MCF 10A (cell line): ENCODE measurements around the gene DOP1A. TPM values are rescaled to one million over a fixed set of nuclear protein-coding genes. Genes with fewer than 3 reads are reported as not detected.
A peak's percentile ranks its signal among the peaks of the same experiment; 100 is the strongest.

ENCODE experiments used
- BruUV-seq: library from RNA; stranded (reverse); fragments of 400-500 nt; replicated peaks from 2 replicates; lab custom pipeline; 2021; lab: Mats Ljungman, UMichigan
- CTCF ChIA-PET: fragments of 300-600 bp; sonication (Branson Sonifier 250); formaldehyde crosslinking; extraction: SDS; loops from one replicate; lab custom pipeline; 2021; ENCODE audit warnings: antibody characterized with exemption, inconsistent platforms; lab: Yijun Ruan, JAX
- POLR2A ChIA-PET: fragments of 300-600, 350-650 bp; sonication (Branson Sonifier 250); formaldehyde crosslinking; extraction: SDS; loops from one replicate; lab custom pipeline; 2020; ENCODE audit warnings: antibody characterized with exemption, inconsistent platforms; lab: Yijun Ruan, JAX
- DNase-seq: peaks from one replicate; pipeline ENCODE4 v3.0.0-alpha.2; 2018; ENCODE audit not compliant: unreplicated experiment
- H3K27ac Mint-ChIP-seq: one replicate; pipeline ENCODE4 v1.8.0; 2022; ENCODE audit warnings: mild to moderate bottlenecking, low read depth, mixed read lengths; ENCODE audit not compliant: unreplicated experiment
- H3K27me3 Mint-ChIP-seq: one replicate; pipeline ENCODE4 v1.8.0; 2022; ENCODE audit warnings: mixed read lengths; ENCODE audit not compliant: insufficient read depth, unreplicated experiment
- H3K36me3 Mint-ChIP-seq: one replicate; pipeline ENCODE4 v1.8.0; 2022; ENCODE audit warnings: mild to moderate bottlenecking, moderate library complexity, mixed read lengths; ENCODE audit not compliant: insufficient read depth, unreplicated experiment
- H3K4me1 Mint-ChIP-seq: one replicate; pipeline ENCODE4 v1.8.0; 2022; ENCODE audit warnings: mixed read lengths; ENCODE audit not compliant: insufficient read depth, unreplicated experiment
- H3K4me3 Mint-ChIP-seq: one replicate; pipeline ENCODE4 v1.8.0; 2022; ENCODE audit warnings: mild to moderate bottlenecking, moderate library complexity, mixed read lengths; ENCODE audit not compliant: unreplicated experiment
- H3K9me3 Mint-ChIP-seq: one replicate; pipeline ENCODE4 v1.8.0; 2022; ENCODE audit warnings: mixed read lengths; ENCODE audit not compliant: unreplicated experiment
- CTCF ChIP-seq: fragments of 200-600 bp; IDR thresholded peaks from one replicate; pipeline ENCODE4 v1.8.0; 2022; ENCODE audit warnings: antibody characterized with exemption, mild to moderate bottlenecking; ENCODE audit not compliant: unreplicated experiment
- intact Hi-C: fragments of 100-400 bp; cut with micrococcal nuclease; formaldehyde crosslinking; loops from 2 replicates; pipeline ENCODE4 v1.14.1; 2022
- total RNA-seq: library from RNA; stranded (reverse); gene quantifications from 2 replicates; pipeline ENCODE4 v1.2.3, GENCODE V29; 2022

DOP1A gene
- total RNA-seq, 1 experiment from 2014 or later, result 31.3 TPM

GRCh38 chr6:83098589-83098988 lies 31.1 kb downstream of the DOP1A start:
- CTCF ChIA-PET, result interaction anchor here (4.1 kb wide), 1 partner anchor 32 kb away, joined by 42 read pairs; the partner anchor contains the start of genes DOP1A and UBE3D

GRCh38 chr6:83108378-83108777 lies 40.9 kb downstream of the DOP1A start:
- Mint-ChIP-seq H3K36me3 (peaks cover 35% of the 10 kb centered on the region), H3K4me3 (no peak overlapping the region), H3K9me3 (no peaks in the 10 kb centered on the region), H3K4me1 (no peaks in the 10 kb centered on the region), H3K27ac (no peak overlapping the region), H3K27me3 (no peaks in the 10 kb centered on the region)
- CTCF ChIA-PET, result interaction anchor here (3.3 kb wide), 1 partner anchor 42 kb away, joined by 24 read pairs; the partner anchor contains the start of gene UBE3D
- POLR2A ChIA-PET, result interaction anchor here (0.8 to 1.1 kb wide), 2 partner anchors 12 kb away, joined by 3 read pairs; no protein-coding TSS in a partner anchor
- BruUV-seq, result no TSS peak
- intact Hi-C loops, result no loop called here
- no peak for TF ChIP-seq CTCF
- DNase-seq, result no peak

More at GRCh38 chr6:83098589-83098988, 31.1 kb downstream of the DOP1A start:
- intact Hi-C loops, result no loop called here
- TF ChIP-seq CTCF, result no peak
- no TSS peak for BruUV-seq
- peak overlapping the region; percentile 65 for H3K27ac Mint-ChIP-seq
- POLR2A ChIA-PET, result no interaction called here
- DNase-seq, result no peak
- H3K27me3 Mint-ChIP-seq, result no peaks in the 10 kb centered on the region
- peaks cover 7% of the 10 kb centered on the region for H3K9me3 Mint-ChIP-seq
- peaks cover 36% of the 10 kb centered on the region for H3K36me3 Mint-ChIP-seq
- no peaks in the 10 kb centered on the region for H3K4me1 Mint-ChIP-seq
- H3K4me3 Mint-ChIP-seq, result no peak overlapping the region

GRCh38 chr6:83113258-83113657 lies 45.8 kb downstream of the DOP1A start:
- Mint-ChIP-seq H3K36me3 (peaks cover 34% of the 10 kb centered on the region), H3K27ac (no peak overlapping the region), H3K4me1 (peaks cover 6% of the 10 kb centered on the region), H3K27me3 (no peaks in the 10 kb centered on the region), H3K9me3 (no peaks in the 10 kb centered on the region), H3K4me3 (no peak overlapping the region)
- no TSS peak for BruUV-seq
- intact Hi-C loops, result no loop called here
- POLR2A ChIA-PET, result interaction anchor here (0.9 kb wide), 1 partner anchor 45 kb away, joined by 3 read pairs; the partner anchor contains the start of gene DOP1A
- CTCF ChIA-PET, result interaction anchor here (0.7 to 1.0 kb wide), 2 partner anchors 46 to 890 kb away, joined by 3 to 5 read pairs; partner anchors contain the start of gene DOP1A
- no peak for TF ChIP-seq CTCF
- no peak for DNase-seq

- Mint-ChIP-seq H3K27me3 (no peaks in the 10 kb centered on the region), H3K4me1 (peaks cover 6% of the 10 kb centered on the region), H3K36me3 (peaks cover 36% of the 10 kb centered on the region), H3K27ac (peak overlapping the region; percentile 47), H3K9me3 (no peaks in the 10 kb centered on the region), H3K4me3 (no peak overlapping the region)
- intact Hi-C loops, result no loop called here
- ChIA-PET CTCF (interaction anchor here (9.3 kb wide), 1 partner anchor 48 kb away, joined by 96 read pairs; the partner anchor contains the start of genes DOP1A and UBE3D), POLR2A (interaction anchor here (1.3 to 1.4 kb wide), 3 partner anchors 43 to 101 kb away, joined by 4 to 5 read pairs (median 5); partner anchors contain the start of gene DOP1A)
- no peak for TF ChIP-seq CTCF
- DNase-seq, result peak; percentile 43
- no TSS peak for BruUV-seq
Measured at GRCh38 chr6:83114164-83114563, 46.7 kb downstream of the DOP1A start.
